Panc1 (cell line): ENCODE measurements around the gene SLC6A2. TPM values are rescaled to one million over a fixed set of nuclear protein-coding genes. Genes with fewer than 3 reads are reported as not detected.

Experiments
- ATAC-seq: fragments of 200-7000 bp; cut with Tn5 transposase; 2 replicates; pipeline ENCODE4 v1.9.1; 2020; ENCODE audit warnings: mild to moderate bottlenecking, moderate library complexity
- BruUV-seq: library from RNA; stranded (reverse); fragments of 400-500 nt; replicated peaks from 2 replicates; lab custom pipeline; 2021; lab: Mats Ljungman, UMichigan
- CTCF ChIA-PET: fragments of 300-600 bp; sonication (Branson Sonifier 250); formaldehyde crosslinking; loops from one replicate; lab custom pipeline; 2022; ENCODE audit warnings: antibody characterized with exemption; lab: Charles Lee
- POLR2A ChIA-PET: fragments of 300-600 bp; sonication (Branson Sonifier 250); formaldehyde crosslinking; loops from one replicate; lab custom pipeline; 2022; ENCODE audit warnings: antibody characterized with exemption; lab: Charles Lee
- DNase-seq: peaks from one replicate; pipeline ENCODE4 v3.0.0-alpha.2; 2010; ENCODE audit warnings: low read depth, low spot score
- H3K27ac ChIP-seq: 2 replicates; pipeline ENCODE4 v1.5.1; 2011; ENCODE audit warnings: mild to moderate bottlenecking, low read length, inconsistent platforms
- H3K27me3 ChIP-seq: fragments of 200-500 bp; sonication (Bioruptor generic); 2 replicates; pipeline ENCODE4 v1.6.0; 2014; ENCODE audit warnings: low read length, inconsistent platforms; ENCODE audit not compliant: control insufficient read depth, insufficient read depth
- H3K36me3 ChIP-seq: fragments of 200-500 bp; sonication (Bioruptor generic); 2 replicates; pipeline ENCODE4 v1.5.1; 2014; ENCODE audit warnings: inconsistent platforms, mild to moderate bottlenecking, low read length, moderate library complexity; ENCODE audit not compliant: control insufficient read depth, insufficient read depth
- H3K4me1 ChIP-seq: 2 replicates; pipeline ENCODE4 v1.5.1; 2011; ENCODE audit warnings: inconsistent platforms, mild to moderate bottlenecking, low read length, moderate library complexity; ENCODE audit not compliant: control insufficient read depth, insufficient read depth
- H3K4me3 ChIP-seq, 2 experiments: 2 replicates each; pipeline ENCODE4 v1.5.1; 2011 to 2012; ENCODE audit warnings: low read depth in 2 of 2, low read length in 2 of 2, mild to moderate bottlenecking in 2 of 2, inconsistent platforms in 1 of 2, moderate library complexity in 1 of 2
- H3K9me3 ChIP-seq: fragments of 200-500 bp; sonication (Bioruptor generic); 2 replicates; pipeline ENCODE4 v1.5.1; 2014; ENCODE audit warnings: low read depth, mild to moderate bottlenecking, inconsistent platforms, low read length, moderate library complexity; ENCODE audit not compliant: control insufficient read depth, insufficient read depth
- POLR2AphosphoS5 ChIP-seq: IDR thresholded peaks from 2 replicates; pipeline ENCODE4 v1.6.1; 2012; ENCODE audit warnings: mild to moderate bottlenecking, low read depth, low read length, moderate library complexity
- SIN3A ChIP-seq: IDR thresholded peaks from 2 replicates; pipeline ENCODE4 v1.6.1; 2012; ENCODE audit warnings: low read depth, mild to moderate bottlenecking, low read length, moderate library complexity, borderline replicate concordance; ENCODE audit not compliant: insufficient read depth
- TCF7L2 ChIP-seq: IDR thresholded peaks from 2 replicates; pipeline ENCODE4 v1.6.1; 2011; ENCODE audit warnings: mild to moderate bottlenecking, low read depth, low read length, inconsistent platforms
- in situ Hi-C: cut with HindIII; loops from 2 replicates; pipeline ENCODE4 v1.10.0; 2016; ENCODE audit warnings: low sequenced_read_pairs, low pct_unique_long_range_greater_than_20kb
- intact Hi-C: fragments of 100-400 bp; cut with micrococcal nuclease; formaldehyde crosslinking; loops from one replicate; pipeline ENCODE4 v1.10.0; 2022; ENCODE audit not compliant: unreplicated experiment
- total RNA-seq: library from RNA; stranded (reverse); gene quantifications from one replicate; pipeline ENCODE4 v1.2.1, GENCODE V29; 2021; ENCODE audit not compliant: unreplicated experiment
- TF ChIP-seq, protein P1 (sequence below): fragments of 450-650 bp; IDR thresholded peaks from 2 replicates; pipeline ENCODE4 v1.5.1; 2017; ENCODE audit warnings: mild to moderate bottlenecking
- TF ChIP-seq, protein P2 (sequence below), 2 experiments: IDR thresholded peaks; 2 replicates each; pipeline ENCODE4 v1.6.1; 2011 to 2012; ENCODE audit warnings: low read depth in 2 of 2, control low read depth in 1 of 2, low read length in 1 of 2, mild to moderate bottlenecking in 1 of 2, moderate library complexity in 1 of 2; ENCODE audit not compliant: insufficient read depth in 1 of 2

The SLC6A2 gene
- total RNA-seq, 1 experiment from 2014 or later, result 0.10 TPM

- in situ Hi-C loops, result no loop called here
- Histone ChIP-seq H3K9me3 (no peaks in the 10 kb centered on the region), H3K4me1 (no peaks in the 10 kb centered on the region), H3K36me3 (no peaks in the 10 kb centered on the region), H3K4me3 (no peak overlapping the region), H3K27me3 (no peaks in the 10 kb centered on the region), H3K27ac (no peak overlapping the region)
- CTCF ChIA-PET, result no interaction called here
- no peak for DNase-seq
- BruUV-seq, result no TSS peak
- TF ChIP-seq, protein P1, sequence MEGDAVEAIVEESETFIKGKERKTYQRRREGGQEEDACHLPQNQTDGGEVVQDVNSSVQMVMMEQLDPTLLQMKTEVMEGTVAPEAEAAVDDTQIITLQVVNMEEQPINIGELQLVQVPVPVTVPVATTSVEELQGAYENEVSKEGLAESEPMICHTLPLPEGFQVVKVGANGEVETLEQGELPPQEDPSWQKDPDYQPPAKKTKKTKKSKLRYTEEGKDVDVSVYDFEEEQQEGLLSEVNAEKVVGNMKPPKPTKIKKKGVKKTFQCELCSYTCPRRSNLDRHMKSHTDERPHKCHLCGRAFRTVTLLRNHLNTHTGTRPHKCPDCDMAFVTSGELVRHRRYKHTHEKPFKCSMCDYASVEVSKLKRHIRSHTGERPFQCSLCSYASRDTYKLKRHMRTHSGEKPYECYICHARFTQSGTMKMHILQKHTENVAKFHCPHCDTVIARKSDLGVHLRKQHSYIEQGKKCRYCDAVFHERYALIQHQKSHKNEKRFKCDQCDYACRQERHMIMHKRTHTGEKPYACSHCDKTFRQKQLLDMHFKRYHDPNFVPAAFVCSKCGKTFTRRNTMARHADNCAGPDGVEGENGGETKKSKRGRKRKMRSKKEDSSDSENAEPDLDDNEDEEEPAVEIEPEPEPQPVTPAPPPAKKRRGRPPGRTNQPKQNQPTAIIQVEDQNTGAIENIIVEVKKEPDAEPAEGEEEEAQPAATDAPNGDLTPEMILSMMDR, result no peak
- TF ChIP-seq POLR2AphosphoS5, result no peak
- no peak for TF ChIP-seq SIN3A
- TF ChIP-seq TCF7L2, result no peak
- TF ChIP-seq, protein P2, sequence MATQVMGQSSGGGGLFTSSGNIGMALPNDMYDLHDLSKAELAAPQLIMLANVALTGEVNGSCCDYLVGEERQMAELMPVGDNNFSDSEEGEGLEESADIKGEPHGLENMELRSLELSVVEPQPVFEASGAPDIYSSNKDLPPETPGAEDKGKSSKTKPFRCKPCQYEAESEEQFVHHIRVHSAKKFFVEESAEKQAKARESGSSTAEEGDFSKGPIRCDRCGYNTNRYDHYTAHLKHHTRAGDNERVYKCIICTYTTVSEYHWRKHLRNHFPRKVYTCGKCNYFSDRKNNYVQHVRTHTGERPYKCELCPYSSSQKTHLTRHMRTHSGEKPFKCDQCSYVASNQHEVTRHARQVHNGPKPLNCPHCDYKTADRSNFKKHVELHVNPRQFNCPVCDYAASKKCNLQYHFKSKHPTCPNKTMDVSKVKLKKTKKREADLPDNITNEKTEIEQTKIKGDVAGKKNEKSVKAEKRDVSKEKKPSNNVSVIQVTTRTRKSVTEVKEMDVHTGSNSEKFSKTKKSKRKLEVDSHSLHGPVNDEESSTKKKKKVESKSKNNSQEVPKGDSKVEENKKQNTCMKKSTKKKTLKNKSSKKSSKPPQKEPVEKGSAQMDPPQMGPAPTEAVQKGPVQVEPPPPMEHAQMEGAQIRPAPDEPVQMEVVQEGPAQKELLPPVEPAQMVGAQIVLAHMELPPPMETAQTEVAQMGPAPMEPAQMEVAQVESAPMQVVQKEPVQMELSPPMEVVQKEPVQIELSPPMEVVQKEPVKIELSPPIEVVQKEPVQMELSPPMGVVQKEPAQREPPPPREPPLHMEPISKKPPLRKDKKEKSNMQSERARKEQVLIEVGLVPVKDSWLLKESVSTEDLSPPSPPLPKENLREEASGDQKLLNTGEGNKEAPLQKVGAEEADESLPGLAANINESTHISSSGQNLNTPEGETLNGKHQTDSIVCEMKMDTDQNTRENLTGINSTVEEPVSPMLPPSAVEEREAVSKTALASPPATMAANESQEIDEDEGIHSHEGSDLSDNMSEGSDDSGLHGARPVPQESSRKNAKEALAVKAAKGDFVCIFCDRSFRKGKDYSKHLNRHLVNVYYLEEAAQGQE (IDR thresholded peaks at IDR 0.05; ENCODE audit: insufficient read depth in 1 of 2, low read depth in 2 of 2, low read length in 1 of 2), result no peak
- intact Hi-C loops, result no loop called here
- no peak for ATAC-seq
- POLR2A ChIA-PET, result no interaction called here
These were observed 7.4 kb downstream of the SLC6A2 start for GRCh38 chr16:55663225-55663624.

DNA sequence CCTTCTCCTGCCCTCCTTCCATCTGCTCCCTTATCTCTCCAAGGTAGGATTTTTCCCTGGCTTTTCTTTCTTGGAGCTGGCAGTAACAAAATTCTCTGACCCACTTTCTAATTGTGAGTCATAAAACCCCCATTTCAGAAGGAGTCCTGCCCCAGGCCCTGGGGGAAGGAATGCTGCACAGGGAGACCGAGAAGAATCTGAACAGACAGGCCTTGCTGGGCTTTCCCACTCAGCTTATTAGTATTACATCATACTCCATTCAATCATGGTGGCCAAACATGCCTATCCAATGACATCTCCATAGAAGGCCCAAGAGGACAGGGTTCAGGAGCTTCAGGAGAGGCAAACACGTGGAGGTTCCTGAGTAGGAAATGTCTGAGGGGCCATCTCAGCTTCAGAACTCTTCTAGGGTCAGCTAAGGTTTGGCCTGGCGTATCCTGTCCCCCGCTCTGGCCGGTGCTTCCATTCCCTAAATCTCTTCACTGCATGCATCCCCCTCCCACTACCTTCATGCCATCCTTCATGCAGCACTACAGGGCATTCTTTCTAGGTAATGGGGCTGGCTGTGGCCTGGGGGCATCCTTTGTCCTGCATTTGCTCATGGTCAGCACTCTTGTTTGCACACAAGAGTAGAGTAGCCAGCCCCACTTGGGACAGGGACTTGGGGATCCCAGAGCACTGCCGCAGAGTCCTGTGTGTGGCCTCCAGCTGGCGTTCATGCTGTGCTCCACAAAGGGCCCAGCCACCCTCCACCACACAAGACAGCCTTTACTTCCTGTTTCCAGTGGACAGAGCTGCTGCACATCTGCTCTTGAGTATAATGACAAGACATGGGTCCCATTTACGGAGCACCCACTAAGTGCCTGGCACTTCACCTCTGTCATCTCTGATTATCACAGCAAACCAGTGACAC is 8.2 kb downstream of the SLC6A2 start:
- in situ Hi-C loops, result no loop called here
- intact Hi-C loops, result no loop called here
- ChIA-PET CTCF (no interaction called here), POLR2A (no interaction called here)
- H3K4me1 ChIP-seq, result no peaks in the 10 kb centered on the region
- TF ChIP-seq, protein P2 (IDR thresholded peaks at IDR 0.05; ENCODE audit: insufficient read depth in 1 of 2, low read depth in 2 of 2, low read length in 1 of 2), result no peak
- TF ChIP-seq SIN3A, result no peak
- TF ChIP-seq TCF7L2, result no peak
- TF ChIP-seq POLR2AphosphoS5, result no peak
- TF ChIP-seq, protein P1, result no peak
- no peak for DNase-seq
- no peaks in the 10 kb centered on the region for H3K36me3 ChIP-seq
- H3K27me3 ChIP-seq, result no peaks in the 10 kb centered on the region
- no peak for ATAC-seq
- H3K27ac ChIP-seq, result no peak overlapping the region
- no peaks in the 10 kb centered on the region for H3K9me3 ChIP-seq
- BruUV-seq, result no TSS peak
- no peak overlapping the region for H3K4me3 ChIP-seq
